HG03045 (cell line): ENCODE data around the gene SIGLEC5.

Experiments
- ATAC-seq: cut with Tn5 transposase; IDR thresholded peaks from one replicate; pipeline ENCODE4 v1.9.1; 2021; ENCODE audit warnings: mild to moderate bottlenecking, moderate library complexity; ENCODE audit not compliant: unreplicated experiment

Gene SIGLEC5

GRCh38 chr19:51628153-51628939 is 1.9 kb downstream of the SIGLEC5 start:
- no peak for ATAC-seq

GRCh38 chr19:51627491-51628138 is 2.6 kb downstream of the SIGLEC5 start:
- ATAC-seq, result no peak

GRCh38 chr19:51626675-51627074 is 3.5 kb downstream of the SIGLEC5 start:
- ATAC-seq, result no peak

- ATAC-seq, result no peak
Observed at GRCh38 chr19:51621178-51621577, 9.0 kb downstream of the SIGLEC5 start.

GRCh38 chr19:51615991-51616390 is 14.2 kb downstream of the SIGLEC5 start:
- ATAC-seq, result no peak

GRCh38 chr19:51614789-51615188 is 15.4 kb downstream of the SIGLEC5 start:
- ATAC-seq, result no peak

GRCh38 chr19:51610576-51610975 is 19.6 kb downstream of the SIGLEC5 start:
- no peak for ATAC-seq

GRCh38 chr19:51607920-51608562 is 22.2 kb downstream of the SIGLEC5 start:
- no peak for ATAC-seq

GRCh38 chr19:51607077-51607476 is 23.1 kb downstream of the SIGLEC5 start:
- peak; percentile 90 for ATAC-seq

GRCh38 chr19:51602189-51602854 is 27.9 kb downstream of the SIGLEC5 start:
- no peak for ATAC-seq

- no peak for ATAC-seq
Observed at GRCh38 chr19:51600940-51601580, 29.1 kb downstream of the SIGLEC5 start.

GRCh38 chr19:51599084-51599483 is 31.1 kb downstream of the SIGLEC5 start:
- no peak for ATAC-seq

- ATAC-seq, result no peak
Observed at GRCh38 chr19:51598159-51598915, 31.9 kb downstream of the SIGLEC5 start.

GRCh38 chr19:51595190-51596175 is 34.7 kb downstream of the SIGLEC5 start:
- ATAC-seq, result no peak

- no peak for ATAC-seq
Observed at GRCh38 chr19:51594774-51595109, 35.5 kb downstream of the SIGLEC5 start.

GRCh38 chr19:51593969-51594773 is 36.0 kb downstream of the SIGLEC5 start:
- ATAC-seq, result peak; percentile 92

- ATAC-seq, result no peak
Observed at GRCh38 chr19:51593138-51593890, 36.9 kb downstream of the SIGLEC5 start.

GRCh38 chr19:51592521-51592920 is 37.7 kb downstream of the SIGLEC5 start:
- no peak for ATAC-seq
